Testis (tissue), 3 donors: ENCODE data around the gene SLC41A3. TPM values are rescaled to one million over a fixed set of nuclear protein-coding genes. Genes with fewer than 3 reads are reported as not detected.

Experiments
- DNase-seq: peaks from one replicate; pipeline ENCODE4 v3.0.0-alpha.2; 2019
- H3K27ac ChIP-seq, 2 donors: fragments of 200-600 bp; sonication (generic); one replicate each; pipeline ENCODE4 v1.5.1; 2019
- H3K27me3 ChIP-seq: fragments of 200-600 bp; sonication (generic); one replicate; pipeline ENCODE4 v1.5.1; 2019
- H3K36me3 ChIP-seq: fragments of 200-600 bp; sonication (generic); one replicate; pipeline ENCODE4 v1.5.1; 2017; ENCODE audit warnings: low read depth; ENCODE audit errors: missing control alignments
- H3K4me1 ChIP-seq: fragments of 200-600 bp; sonication (generic); one replicate; pipeline ENCODE4 v1.5.1; 2019
- H3K4me3 ChIP-seq, 2 donors: fragments of 200-600 bp; sonication (generic); one replicate each; pipeline ENCODE4 v1.5.1; 2017 to 2019
- H3K9me3 ChIP-seq: fragments of 200-600 bp; sonication (generic); one replicate; pipeline ENCODE4 v1.5.1; 2017
- CTCF ChIP-seq, 3 experiments: fragments of 450-650 bp in 2 of 3; fragments of 200-600 bp in 1 of 3; sonication (generic) in 1 of 3; IDR thresholded peaks; one replicate each; pipeline ENCODE4 v1.5.1; 2016 to 2019; ENCODE audit warnings: antibody characterized with exemption in 3 of 3, mild to moderate bottlenecking in 2 of 3, moderate library complexity in 1 of 3
- POLR2A ChIP-seq: fragments of 450-650 bp; IDR thresholded peaks from one replicate; pipeline ENCODE4 v1.6.1; 2017; ENCODE audit warnings: antibody characterized with exemption, mild to moderate bottlenecking, moderate library complexity
- WGBS, 2 donors: methylation state at CpG; one replicate each; pipeline ENCODE4 v1.1.5; 2018; 5-methylcytosine and 5-hydroxymethylcytosine counted together
- intact Hi-C: fragments of 100-400 bp; cut with DNase I; formaldehyde crosslinking; loops from one replicate; pipeline ENCODE4 v1.15.1; 2023; ENCODE audit warnings: low total_unique reads
- polyA plus RNA-seq: library from polyadenylated mRNA; stranded (reverse); fragments of 350-450 nt; fragmentation: Illumina TruSeq; extraction: RNeasy Lipid Tissue Mini Kit (QIAGEN cat#74804); gene quantifications from one replicate; pipeline ENCODE4 v1.2.3, GENCODE V29; 2014; ENCODE audit warnings: low read depth, low replicate concordance; ENCODE audit not compliant: insufficient read depth
- total RNA-seq, 2 donors: library from RNA; depleted of rRNA; stranded (reverse); fragments of >200 nt; gene quantifications; one replicate each; pipeline ENCODE4 v1.2.3, GENCODE V29; 2016

The SLC41A3 gene
- total and polyA plus RNA-seq, 3 donors from 2014 or later = 160 to 220 (median 161) TPM

GRCh38 chr3:126130981-126131745 lies 47.2 kb upstream of the SLC41A3 start:
- intact Hi-C loops = loop anchor here (10.0 kb wide), 1 partner anchor 264 kb away; the partner anchor contains the start of gene CFAP100
- Histone ChIP-seq H3K27ac (no peak overlapping the region), H3K27me3 (no peaks in the 10 kb centered on the region), H3K4me3 (no peak overlapping the region), H3K4me1 (no peaks in the 10 kb centered on the region), H3K36me3 (no peaks in the 10 kb centered on the region), H3K9me3 (no peaks in the 10 kb centered on the region)
- TF ChIP-seq POLR2A (no peak), CTCF (IDR thresholded peaks at IDR 0.05) (no peak)
- DNase-seq = peak; percentile 9
- 83 to 85% methylated on average over 11 to 18 of the region's 19 CpGs for WGBS, 2 donors

GRCh38 chr3:126130081-126130855 lies 46.3 kb upstream of the SLC41A3 start:
- Histone ChIP-seq H3K4me3 (no peak overlapping the region), H3K9me3 (no peaks in the 10 kb centered on the region), H3K27me3 (no peaks in the 10 kb centered on the region), H3K36me3 (no peaks in the 10 kb centered on the region), H3K4me1 (no peaks in the 10 kb centered on the region), H3K27ac (no peak overlapping the region)
- 85 to 87% methylated on average over 2 to 15 of the region's 15 CpGs for WGBS, 2 donors
- TF ChIP-seq CTCF (IDR thresholded peaks at IDR 0.05) (no peak), POLR2A (no peak)
- intact Hi-C loops = loop anchor here (10.0 kb wide), 1 partner anchor 265 kb away; the partner anchor contains the start of gene CFAP100
- peak; percentile 4 for DNase-seq

- no peaks in the 10 kb centered on the region for H3K27me3 ChIP-seq
- no peak for TF ChIP-seq CTCF (IDR thresholded peaks at IDR 0.05)
- no peak for TF ChIP-seq POLR2A
- intact Hi-C loops = no loop called here
- no peak for DNase-seq
- H3K4me1 ChIP-seq = no peaks in the 10 kb centered on the region
- H3K4me3 ChIP-seq = no peak overlapping the region
- no peaks in the 10 kb centered on the region for H3K9me3 ChIP-seq
- WGBS, 2 donors = 82 to 85% methylated on average over 13 to 16 of the region's 16 CpGs
- H3K27ac ChIP-seq = no peak overlapping the region
- no peaks in the 10 kb centered on the region for H3K36me3 ChIP-seq
Observed at GRCh38 chr3:126129398-126129891, 45.5 kb upstream of the SLC41A3 start.

- H3K4me1 ChIP-seq = no peaks in the 10 kb centered on the region
- DNase-seq = no peak
- H3K4me3 ChIP-seq = no peak overlapping the region
- 80 to 87% methylated on average over 2 to 13 of the region's 13 CpGs for WGBS, 2 donors
- no peaks in the 10 kb centered on the region for H3K9me3 ChIP-seq
- no peak overlapping the region for H3K27ac ChIP-seq
- TF ChIP-seq CTCF (IDR thresholded peaks at IDR 0.05) = no peak
- no peak for TF ChIP-seq POLR2A
- H3K36me3 ChIP-seq = no peaks in the 10 kb centered on the region
- intact Hi-C loops = no loop called here
- no peaks in the 10 kb centered on the region for H3K27me3 ChIP-seq
Observed at GRCh38 chr3:126128504-126129397, 44.8 kb upstream of the SLC41A3 start.
